GM12865 (cell line): ENCODE data around the gene CARD11.

Experiments used
- DNase-seq: peaks from one replicate; pipeline ENCODE4 v3.0.0; 2010; ENCODE audit warnings: low read depth
- H3K4me3 ChIP-seq: 2 replicates; pipeline ENCODE4 v1.5.1; 2011; ENCODE audit warnings: mild to moderate bottlenecking, low read depth, low read length, control low read depth
- CTCF ChIP-seq: IDR thresholded peaks from 2 replicates; pipeline ENCODE4 v1.5.1; 2011; ENCODE audit warnings: low read length, control low read depth, low read depth, inconsistent platforms; ENCODE audit not compliant: insufficient read depth; ENCODE audit errors: missing control alignments

Gene CARD11

DNA sequence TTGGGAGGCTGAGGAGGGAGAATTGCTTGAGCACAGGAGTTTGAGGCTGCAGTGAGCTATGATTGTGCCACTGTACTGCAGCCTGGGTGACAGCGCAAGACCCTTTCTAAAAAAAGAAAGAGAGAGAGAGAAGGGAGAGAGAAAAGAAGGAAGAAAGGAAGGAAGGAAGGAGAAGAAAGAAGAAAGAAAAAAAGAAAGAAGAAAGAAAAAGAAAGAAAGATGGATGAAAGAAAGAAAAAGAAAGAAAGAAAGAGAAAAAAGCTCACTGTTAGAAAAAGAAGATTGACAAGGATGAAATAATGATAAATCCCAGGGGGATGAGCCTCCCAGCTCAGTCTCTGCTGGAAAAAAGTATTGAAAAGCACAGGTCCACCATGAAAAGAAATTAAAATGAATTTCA is 22.8 kb upstream of the CARD11 start:
- no peak for DNase-seq
- no peak for TF ChIP-seq CTCF
- H3K4me3 ChIP-seq, result no peak overlapping the region

- TF ChIP-seq CTCF, result peak; percentile 86
- H3K4me3 ChIP-seq, result no peak overlapping the region
- DNase-seq, result peak; percentile 80
These were observed 22.1 kb upstream of the CARD11 start for GRCh38 chr7:3065724-3066143.

GRCh38 chr7:3064067-3064466 is 20.4 kb upstream of the CARD11 start:
- no peak for DNase-seq
- no peak for TF ChIP-seq CTCF
- no peak overlapping the region for H3K4me3 ChIP-seq

- peak; percentile 79 for DNase-seq
- TF ChIP-seq CTCF, result no peak
- H3K4me3 ChIP-seq, result no peak overlapping the region
These were observed 19.5 kb upstream of the CARD11 start for GRCh38 chr7:3063016-3063753.

DNA sequence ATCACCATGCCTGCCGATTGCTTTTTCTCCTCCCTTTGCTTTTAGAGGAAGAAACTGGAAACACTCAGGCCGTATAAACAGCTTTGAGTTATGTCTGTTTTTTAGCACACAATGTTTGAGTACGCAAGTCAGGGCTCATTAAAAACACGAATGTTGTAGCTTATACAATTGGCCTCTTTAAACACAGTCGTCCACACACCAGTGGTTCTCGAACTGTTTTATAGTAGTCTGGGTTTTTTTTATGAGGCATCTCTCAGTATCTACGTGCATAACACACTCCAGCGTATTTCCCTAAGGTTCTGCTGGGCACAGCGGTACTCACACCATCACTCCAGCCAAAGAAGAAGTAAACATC is 13.4 kb upstream of the CARD11 start:
- no peak overlapping the region for H3K4me3 ChIP-seq
- no peak for TF ChIP-seq CTCF
- DNase-seq, result no peak

DNA sequence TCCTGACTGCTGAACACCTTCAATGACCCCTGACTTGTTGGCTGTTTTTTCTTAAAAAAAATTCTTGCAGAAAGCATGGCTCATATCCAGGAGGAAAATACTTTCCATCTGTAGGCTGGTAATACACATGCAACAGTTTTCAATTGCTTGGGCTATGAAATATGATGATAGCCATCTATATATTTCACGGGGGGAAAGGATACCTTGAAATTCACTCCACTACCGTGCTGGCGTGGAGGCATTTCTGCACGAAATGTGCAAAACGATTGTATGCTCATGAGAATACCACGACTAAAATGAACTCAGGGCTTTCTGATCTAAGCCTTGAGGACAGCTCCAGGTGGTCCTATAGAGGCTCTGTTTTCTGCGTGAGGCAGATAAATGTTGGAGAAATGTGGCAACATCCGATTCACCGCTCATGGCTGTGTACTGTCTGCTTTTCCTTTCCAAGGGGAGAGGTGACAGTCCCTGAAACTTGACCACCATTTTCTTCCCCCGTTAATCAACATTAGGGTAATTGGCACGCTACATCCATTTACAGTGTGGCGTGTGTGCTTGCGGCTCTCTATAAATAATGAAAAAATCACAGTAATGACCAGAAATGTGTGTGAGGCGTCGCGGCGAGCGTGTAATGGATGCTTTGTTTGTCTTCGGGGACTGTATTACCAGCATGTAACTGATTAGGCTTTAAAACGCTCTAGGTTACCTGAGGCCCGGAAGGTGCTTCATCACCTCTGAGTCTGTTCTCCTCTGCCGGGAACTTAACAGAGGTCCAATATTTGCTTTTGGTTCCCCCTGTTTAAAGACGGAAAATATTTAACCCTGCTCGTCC is 12.8 kb upstream of the CARD11 start:
- no peak for DNase-seq
- TF ChIP-seq CTCF, result no peak
- no peak overlapping the region for H3K4me3 ChIP-seq
